GM21717 (cell line): ENCODE results near the gene NUDT3.
"Not testable (repeated sequence)": the region's sequence is repeated elsewhere in the genome, so short reads cannot be mapped to it uniquely, and the experiment has no call there.

Source experiments
- ATAC-seq: cut with Tn5 transposase; IDR thresholded peaks from one replicate; pipeline ENCODE4 v1.9.1; 2021; ENCODE audit warnings: mild to moderate bottlenecking, moderate library complexity; ENCODE audit not compliant: unreplicated experiment

Gene NUDT3

DNA sequence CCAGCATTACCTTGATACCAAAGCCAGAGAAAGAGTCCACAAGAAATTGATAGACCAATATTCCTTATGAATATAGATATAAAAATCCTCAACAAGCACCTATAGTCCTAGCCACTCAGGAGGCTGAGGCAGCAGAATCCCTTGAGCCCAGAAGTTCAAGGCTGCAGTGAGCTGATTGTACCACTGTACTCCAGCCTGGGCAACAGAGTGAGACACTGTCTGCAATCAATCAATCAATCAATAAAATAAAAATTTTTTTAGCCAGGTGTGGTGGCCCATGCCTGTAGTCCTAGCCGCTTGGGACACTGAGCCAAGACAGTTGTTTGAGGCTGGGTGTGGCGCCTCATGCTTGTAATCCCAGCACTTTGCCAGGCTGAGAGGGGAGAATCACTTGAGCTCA lies 124.7 kb downstream of the NUDT3 start:
- ATAC-seq: no peak

DNA sequence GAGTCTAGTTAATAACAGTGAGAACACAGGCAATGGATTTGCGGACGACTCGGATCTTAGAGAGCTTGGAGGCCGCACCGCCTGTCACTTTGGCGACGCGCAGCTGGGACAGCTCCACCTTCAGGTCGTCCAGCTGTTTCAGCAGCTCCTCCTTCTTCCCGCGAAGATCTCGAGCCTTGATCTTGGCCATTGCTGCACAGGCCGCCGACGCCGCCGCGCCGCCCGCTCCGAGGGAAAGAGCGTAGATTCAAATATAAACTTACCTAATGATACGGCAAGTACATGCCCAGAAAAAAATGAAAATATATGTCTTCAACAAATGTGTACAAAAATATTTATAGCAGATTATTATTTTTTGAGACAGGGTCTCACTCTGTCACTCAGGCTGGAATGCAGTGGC lies 129.0 kb downstream of the NUDT3 start:
- not testable (repeated sequence) for ATAC-seq

DNA sequence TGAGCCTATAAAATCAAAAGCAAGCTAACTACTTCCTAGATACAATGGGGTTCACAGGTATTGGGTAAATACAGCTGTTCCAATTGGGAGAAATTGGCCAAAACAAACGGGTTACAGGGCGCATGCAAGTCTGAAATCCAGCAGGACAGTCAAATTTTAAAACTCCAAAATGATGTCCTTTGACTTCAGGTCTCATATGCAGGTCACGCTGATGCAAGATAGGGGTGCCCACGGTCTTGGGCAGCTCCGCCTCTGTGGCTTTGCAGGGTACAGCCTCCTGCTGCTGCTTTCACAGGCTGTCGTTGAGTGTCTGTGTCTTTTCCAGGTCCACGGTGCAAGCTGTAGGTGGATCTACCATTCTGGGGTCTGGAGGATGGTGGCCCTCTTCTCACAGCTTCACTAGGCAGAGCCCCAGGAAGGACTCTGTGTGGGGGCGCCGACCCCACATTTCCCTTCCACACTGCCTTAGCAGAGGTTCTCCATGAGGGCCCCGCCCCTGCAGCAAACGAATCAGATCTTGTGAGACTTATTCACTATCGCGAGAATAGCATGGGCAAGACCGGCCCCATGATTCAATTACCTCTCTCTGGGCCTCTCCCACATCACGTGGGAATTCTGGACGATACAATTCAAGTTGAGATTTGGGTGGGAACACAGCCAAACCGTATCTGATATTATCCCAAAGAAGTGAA lies 131.7 kb downstream of the NUDT3 start:
- no peak for ATAC-seq

DNA sequence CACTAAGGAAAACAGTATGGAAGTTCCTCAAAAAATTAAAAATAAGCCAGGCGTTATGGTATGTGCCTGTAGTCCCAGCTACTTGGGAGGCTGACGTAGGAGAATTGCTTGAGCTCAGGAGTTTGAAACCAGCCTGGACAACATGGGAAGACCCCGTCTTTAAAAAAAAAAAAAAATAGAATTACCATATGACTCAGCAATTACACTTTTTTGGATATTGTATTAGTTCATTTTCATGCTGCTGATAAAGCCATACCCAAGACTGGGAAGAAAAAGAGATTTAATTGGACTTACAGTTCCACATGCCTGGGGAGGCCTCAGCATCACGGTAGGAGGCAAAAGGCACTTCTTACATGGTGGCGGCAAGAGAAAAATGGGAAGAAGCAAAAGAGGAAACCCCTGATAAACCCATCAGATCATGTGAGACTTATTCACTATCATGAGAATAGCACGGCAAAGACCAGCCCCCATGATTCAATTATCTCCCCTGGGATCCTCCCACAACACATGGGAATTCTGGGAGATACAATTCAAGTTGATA lies 132.9 kb downstream of the NUDT3 start:
- no peak for ATAC-seq

DNA sequence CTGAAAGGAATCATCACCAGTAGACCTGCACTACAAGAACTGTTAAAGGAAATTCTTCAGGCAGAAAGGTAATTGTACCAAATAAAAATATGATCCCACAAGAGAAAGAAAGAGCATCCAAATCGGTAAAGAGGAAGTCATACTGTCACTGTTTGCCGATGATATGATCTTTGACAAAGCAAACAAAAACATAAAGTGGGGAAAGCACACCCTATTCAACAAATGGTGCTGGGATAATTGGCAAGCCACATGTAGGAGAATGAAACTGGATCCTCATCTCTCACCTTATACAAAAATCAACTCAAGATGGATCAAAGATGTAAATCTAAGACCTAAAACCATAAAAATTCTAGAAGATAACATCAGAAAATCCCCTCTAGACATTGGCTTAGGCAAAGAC lies 140.1 kb downstream of the NUDT3 start:
- not testable (repeated sequence) for ATAC-seq

DNA sequence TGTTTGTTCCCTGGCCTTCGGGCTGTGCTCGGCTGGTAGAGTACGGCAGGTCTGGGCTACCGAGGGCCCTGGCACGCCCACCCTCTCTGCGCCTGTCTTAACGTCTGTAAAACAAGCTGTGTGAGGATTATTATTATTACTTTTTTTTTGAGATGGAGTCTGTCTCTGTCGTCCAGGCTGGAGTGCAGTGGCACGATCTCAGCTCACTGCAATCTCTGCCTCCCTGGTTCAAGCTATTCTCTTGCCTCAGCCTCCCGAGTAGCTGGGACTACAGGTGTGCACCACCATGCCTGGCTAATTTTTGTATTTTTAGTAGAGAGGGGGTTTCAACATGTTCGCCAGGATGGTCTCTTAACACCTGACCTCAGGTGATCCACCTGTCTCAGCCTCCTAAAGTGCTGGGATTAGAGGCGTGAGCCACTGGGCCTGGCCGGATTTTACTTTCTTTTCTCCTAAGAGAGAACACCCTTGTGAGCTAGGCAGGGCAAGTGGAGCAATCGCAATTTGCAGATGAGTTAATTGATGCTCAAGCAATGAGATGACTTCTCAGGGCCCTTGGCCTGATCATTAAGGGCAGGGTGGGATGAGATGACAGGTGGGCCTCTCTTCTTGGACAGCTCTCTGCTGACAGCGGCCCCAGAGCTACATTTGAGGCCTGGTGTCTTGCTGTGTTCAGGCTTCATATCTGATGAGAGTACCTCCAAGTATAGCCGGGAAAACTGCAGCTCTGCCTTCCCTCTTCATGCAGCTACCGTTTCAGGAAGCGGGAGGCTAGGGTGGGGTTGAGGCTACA lies 142.8 kb downstream of the NUDT3 start:
- ATAC-seq: no peak

DNA sequence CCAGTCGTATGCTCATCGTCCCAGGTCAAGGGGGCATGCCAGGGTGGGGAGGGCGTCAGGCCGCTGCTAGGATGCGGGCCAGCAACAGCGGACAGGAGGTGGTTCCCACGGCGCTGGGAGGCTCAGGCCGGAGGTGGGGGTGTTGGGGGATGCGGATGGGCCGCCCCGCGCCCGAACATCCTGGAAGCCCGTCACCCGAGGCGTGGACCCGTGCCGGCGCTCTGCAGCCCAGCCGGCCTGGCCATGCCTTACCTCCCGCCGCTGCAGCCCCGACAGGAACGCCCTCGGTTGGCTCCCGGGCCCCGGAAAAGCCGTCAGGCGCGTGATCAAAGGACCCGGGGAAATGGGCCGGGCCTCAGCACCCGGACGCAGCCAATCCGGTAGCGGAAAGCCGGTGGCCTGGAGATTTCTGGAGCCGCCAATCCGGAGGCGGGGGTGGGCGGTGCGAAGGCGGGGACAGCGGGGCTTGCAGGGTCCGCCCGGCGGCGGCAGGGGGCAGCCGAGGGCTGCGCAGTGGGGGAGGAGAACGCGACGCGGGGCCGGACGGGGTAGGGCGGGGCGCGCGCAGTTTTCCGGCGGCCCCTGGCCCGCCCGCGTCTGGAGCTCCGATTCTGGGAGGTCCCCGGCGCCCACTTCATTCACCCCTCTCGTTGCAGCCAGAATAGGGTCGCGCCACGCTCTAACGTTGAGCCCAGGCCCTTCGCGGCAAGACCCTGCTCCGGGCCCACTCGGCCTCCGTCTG lies 143.6 kb downstream of the NUDT3 start, which contains the start of gene SMIM29:
Gene SMIM29 (minus strand): TSS at position 280 of the 742 bp plus-strand sequence. CDS start 1,215 bp downstream, outside the sequence.
- peak; percentile 71 for ATAC-seq

DNA sequence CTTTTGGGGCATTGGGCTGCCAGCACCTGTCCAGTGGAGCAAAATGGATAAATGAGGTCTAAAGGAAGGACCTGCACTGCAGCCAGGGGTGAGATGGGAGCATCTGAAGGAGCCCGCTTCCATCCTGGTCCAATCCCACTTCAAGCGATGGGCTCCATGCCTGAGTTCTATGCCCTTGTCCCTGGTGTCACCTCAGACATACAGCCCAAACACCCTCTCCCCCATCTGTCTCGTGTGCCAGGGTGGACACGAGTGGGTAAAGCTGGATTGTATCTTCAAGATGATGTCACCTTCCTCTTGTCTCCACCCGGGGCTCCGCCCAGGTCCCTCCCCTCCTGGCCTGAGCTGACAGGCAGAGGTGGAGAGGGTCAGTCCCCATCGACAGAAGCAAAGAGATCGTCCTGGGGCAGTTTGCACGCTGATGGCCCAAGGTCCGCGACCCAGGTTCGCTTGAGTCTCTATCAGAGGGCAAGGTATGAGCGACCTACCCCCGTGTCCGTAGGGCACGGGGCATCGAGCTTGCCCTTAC lies 144.2 kb downstream of the NUDT3 start:
- ATAC-seq: peak; percentile 20

DNA sequence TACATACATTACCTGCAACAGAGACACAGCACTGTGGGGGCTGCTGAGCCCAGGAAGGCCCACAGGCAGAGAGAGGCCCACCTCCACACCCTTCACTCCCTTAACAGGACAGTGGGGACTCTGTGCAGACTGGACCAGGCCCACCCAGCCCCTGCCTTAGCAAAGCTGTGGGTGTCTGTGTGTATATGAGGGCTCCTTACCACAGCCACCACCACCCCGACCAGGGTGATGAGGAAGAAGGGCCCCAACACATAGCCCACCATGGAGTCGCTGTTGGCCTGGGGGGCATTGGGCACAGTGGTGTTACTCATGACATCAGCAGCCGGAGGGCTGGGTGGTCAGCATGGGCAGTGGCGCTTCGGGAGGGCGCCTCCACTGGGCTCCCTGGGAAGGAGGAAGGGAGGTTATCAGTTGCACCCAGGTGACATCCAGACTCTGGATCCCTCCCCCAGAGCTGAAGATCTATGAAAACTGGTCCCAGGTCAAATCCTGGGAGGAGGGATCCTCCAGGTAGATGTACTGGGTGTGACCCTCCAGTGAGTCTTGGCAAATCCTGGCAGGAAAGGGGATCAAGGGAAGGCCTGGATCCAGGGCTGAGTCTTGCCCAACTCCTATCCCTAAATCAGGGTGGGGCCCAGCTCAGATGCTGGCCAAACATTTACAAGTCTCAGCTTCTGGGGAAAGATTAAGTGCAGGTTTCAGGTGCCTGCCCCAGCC lies 144.8 kb downstream of the NUDT3 start:
- ATAC-seq: no peak

DNA sequence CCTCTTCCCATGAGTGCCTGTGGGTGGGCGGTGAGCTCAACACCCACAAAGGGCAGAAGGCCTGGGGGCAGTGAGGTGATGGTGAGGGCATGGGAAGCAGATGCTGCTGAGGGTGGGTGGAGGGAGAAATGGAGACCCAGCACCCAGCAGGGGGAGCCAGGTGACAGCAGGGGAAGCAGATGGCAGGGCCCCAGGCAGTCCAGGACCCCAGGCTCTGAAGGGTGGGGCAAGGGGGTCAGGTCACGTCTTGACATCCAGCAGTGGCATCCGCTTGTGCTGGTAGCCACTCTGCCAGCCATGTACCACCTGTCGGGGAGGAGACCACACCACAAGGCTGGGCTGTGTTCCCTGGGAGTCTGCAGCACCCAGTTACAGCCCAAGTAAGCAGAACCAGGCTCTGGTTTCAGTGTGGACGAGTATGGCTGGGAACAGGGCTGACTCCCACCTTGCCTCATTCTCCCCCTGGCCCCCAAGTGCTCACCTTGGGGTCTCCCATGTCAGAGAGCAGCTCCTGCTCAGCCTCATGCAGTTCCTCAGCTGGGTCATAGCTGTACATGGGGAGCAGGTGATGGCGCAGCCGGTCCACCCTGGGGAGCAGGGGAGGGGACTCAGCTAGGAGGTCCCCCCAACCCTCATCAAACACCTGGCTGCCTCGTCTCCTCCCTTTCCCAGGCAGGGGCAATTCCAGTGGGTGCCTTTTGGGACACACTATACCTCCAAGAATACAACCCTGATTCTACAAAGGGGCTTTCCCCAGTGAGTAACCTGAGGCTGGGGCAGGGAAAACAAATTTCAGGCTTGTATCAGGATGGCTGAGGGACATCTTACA lies 145.7 kb downstream of the NUDT3 start:
- ATAC-seq: no peak

DNA sequence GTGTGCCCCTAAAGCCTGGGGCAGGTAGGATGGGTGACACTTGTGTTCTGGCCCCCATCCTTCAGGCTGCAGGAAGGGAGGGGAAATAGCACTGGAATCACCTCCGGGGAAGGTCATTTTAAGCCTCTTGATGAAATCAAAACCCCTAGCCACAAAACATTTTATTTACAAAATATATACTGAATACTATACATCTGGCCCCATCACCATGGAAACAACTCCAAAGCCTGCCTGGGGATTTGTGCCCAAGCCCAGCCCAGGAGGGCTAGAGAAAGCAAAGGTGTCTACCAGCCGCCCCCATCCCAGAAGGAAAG lies 146.3 kb downstream of the NUDT3 start:
- no peak for ATAC-seq

DNA sequence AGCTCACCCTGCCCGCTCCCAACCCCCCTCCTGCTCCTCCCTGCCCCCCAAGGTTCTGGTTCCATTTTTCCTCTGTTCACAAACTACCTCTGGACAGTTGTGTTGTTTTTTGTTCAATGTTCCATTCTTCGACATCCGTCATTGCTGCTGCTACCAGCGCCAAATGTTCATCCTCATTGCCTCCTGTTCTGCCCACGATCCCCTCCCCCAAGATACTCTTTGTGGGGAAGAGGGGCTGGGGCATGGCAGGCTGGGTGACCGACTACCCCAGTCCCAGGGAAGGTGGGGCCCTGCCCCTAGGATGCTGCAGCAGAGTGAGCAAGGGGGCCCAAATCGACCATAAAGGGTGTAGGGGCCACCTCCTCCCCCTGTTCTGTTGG lies 146.7 kb downstream of the NUDT3 start:
- not testable (repeated sequence) for ATAC-seq

DNA sequence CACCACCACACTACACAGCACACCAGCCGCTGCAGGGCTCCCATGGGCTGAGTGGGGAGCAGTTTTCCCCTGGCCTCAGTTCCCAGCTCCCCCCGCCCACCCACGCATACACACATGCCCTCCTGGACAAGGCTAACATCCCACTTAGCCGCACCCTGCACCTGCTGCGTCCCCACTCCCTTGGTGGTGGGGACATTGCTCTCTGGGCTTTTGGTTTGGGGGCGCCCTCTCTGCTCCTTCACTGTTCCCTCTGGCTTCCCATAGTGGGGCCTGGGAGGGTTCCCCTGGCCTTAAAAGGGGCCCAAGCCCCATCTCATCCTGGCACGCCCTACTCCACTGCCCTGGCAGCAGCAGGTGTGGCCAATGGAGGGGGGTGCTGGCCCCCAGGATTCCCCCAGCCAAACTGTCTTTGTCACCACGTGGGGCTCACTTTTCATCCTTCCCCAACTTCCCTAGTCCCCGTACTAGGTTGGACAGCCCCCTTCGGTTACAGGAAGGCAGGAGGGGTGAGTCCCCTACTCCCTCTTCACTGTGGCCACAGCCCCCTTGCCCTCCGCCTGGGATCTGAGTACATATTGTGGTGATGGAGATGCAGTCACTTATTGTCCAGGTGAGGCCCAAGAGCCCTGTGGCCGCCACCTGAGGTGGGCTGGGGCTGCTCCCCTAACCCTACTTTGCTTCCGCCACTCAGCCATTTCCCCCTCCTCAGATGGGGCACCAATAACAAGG lies 147.3 kb downstream of the NUDT3 start:
- not testable (repeated sequence) for ATAC-seq

DNA sequence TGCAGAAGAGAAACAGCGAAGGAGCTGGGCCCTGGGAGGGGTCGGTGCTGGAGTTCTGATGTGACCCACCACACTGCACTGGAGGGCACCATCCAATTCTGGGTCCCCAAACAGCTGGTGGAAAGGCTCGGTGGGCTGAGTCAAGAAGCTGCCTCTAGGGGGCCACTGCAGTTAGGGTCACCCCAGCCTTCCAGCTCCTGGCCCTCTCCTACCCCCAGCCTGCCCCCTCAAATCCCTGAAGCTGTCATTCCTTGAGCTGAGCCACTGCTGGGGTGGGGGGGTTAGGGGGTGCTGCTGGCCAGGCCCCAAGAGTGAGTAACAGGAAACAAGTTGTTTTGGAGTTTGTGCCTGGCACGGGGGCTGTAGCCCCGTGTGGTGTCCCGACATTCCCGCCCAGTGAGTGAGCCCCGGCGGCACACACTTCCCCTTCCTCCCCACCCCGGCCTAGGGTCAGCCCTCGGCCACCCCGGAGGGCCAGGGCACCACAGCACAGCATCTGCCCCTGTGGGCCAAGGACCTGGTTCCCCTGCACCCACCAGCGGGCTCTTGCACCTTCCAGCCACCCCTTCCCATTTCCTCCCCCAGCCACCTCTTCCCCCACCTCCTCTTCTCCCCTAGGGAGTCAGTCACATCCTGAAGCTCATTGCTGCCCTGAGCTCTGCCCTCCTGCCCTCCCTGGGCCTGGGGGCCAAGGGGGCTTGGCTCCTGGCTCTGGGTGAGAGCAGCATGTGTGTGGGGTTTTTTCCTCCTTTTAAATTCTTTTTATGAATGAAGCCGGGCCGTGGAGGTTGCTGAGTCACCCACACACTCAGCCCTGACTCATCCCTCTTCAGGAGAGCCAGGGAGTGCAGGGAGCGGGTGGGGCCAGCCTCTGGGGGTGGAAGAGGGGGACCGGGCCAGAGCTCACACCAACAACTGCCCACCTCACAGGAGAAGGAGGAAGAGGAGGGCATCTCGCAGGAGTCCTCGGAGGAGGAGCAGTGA lies 148.3 kb downstream of the NUDT3 start:
- ATAC-seq: no peak

DNA sequence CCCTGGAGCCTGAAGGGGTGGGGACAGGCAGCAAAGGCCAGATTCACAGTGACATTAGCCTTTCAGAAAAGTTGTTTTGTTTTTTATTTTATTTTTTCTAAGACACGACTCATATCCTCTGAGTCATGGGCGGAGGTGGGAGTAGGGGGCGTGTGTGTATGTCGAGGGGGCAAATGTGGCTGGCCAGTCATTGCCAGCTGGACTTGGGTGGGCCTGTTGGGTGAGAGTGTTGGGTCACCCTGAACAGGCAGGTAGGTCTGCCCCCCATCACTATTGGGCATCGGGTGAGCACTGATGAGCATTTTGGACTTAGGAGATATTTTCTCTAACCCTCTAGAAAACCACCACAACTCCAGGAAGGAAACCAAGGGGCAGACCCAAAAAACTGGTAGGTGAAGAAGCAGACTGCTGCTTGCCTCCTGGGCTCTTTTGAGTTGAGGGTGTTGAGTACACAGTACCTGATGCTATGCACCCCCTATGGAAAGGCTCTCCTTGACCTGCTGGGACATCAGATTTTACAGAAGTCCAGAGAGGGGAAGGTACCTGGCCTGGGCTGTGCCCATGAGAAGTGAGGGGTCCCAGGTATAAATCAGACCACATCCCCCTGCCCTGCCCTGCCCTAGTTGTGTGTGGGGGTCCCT lies 149.2 kb downstream of the NUDT3 start:
- ATAC-seq: no peak

DNA sequence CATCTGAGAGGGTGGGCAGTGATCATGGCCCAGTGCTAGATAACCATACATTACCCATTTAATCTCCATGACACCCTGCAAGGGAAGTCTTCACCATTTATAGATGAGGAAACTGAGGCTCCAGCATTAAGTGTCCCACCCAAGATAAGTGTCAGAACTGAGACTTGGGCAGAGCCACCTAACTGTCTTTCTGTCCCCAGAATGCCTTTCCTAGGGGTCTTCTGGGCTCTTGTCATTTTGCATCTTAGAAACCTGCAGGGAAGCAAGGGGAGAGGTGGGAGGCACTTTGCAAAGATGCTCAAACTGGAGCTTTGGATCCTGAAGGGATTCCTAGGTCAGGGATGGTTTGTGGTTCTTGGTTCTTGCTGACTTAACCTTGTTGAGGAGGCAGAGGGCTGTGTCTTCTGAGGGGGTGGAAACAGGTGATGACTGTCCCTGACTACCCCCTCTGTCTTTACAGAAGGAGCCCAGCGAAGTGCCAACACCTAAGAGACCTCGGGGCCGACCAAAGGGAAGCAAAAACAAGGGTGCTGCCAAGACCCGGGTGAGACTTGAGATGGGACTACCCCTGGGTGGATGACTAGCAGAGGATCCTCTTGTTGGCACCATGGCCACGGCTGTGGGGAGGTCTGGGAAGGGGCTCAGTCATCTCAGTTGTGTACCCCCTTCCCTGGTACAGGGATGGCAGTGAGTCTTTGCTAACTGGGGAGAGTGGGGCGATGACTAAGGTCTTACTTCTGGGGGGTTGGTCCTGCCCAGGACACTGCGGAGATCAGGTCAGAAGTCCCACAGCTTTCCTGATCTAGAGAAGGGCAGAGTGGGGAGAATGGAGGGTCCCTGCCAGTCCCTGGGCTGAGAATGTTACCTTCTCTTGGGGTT lies 150.0 kb downstream of the NUDT3 start:
- no peak for ATAC-seq
